Ishikawa (cell line): ENCODE results near the gene PRKN.

Experiments
- CEBPB ChIP-seq: IDR thresholded peaks from 2 replicates; pipeline ENCODE4 v1.6.1; 2012
- CREB1 ChIP-seq: IDR thresholded peaks from 2 replicates; pipeline ENCODE4 v1.6.1; 2012; ENCODE audit warnings: low read depth
- EGR1 ChIP-seq: IDR thresholded peaks from 2 replicates; pipeline ENCODE4 v1.6.1; 2012
- EP300 ChIP-seq: IDR thresholded peaks from 2 replicates; pipeline ENCODE4 v1.6.1; 2012; ENCODE audit warnings: borderline replicate concordance
- FOXM1 ChIP-seq: IDR thresholded peaks from 2 replicates; pipeline ENCODE4 v1.6.1; 2012; ENCODE audit warnings: low read depth, borderline replicate concordance
- MAX ChIP-seq: IDR thresholded peaks from 2 replicates; pipeline ENCODE4 v1.6.1; 2012
- NFIC ChIP-seq: IDR thresholded peaks from 2 replicates; pipeline ENCODE4 v1.6.1; 2012
- RAD21 ChIP-seq: IDR thresholded peaks from 2 replicates; pipeline ENCODE4 v1.6.1; 2012; ENCODE audit warnings: low read depth
- REST ChIP-seq: IDR thresholded peaks from 2 replicates; pipeline ENCODE4 v1.6.1; 2012; ENCODE audit warnings: low read depth, mild to moderate bottlenecking
- TAF1 ChIP-seq: IDR thresholded peaks from 2 replicates; pipeline ENCODE4 v1.6.1; 2012; ENCODE audit warnings: low read depth, mild to moderate bottlenecking
- TCF12 ChIP-seq: IDR thresholded peaks from 2 replicates; pipeline ENCODE4 v1.6.1; 2012; ENCODE audit warnings: low read depth
- TEAD4 ChIP-seq: IDR thresholded peaks from 2 replicates; pipeline ENCODE4 v1.6.1; 2012
- USF1 ChIP-seq: IDR thresholded peaks from 2 replicates; pipeline ENCODE4 v1.6.1; 2012
- YY1 ChIP-seq: IDR thresholded peaks from 2 replicates; pipeline ENCODE4 v1.6.1; 2012; ENCODE audit warnings: low read depth
- ZBTB7A ChIP-seq: IDR thresholded peaks from 2 replicates; pipeline ENCODE4 v1.6.1; 2012; ENCODE audit warnings: low read depth

The PRKN gene

GRCh38 chr6:161647234-161647633 is 1080.3 kb downstream of the PRKN start:
- TF ChIP-seq EGR1 (no peak), REST (no peak), TCF12 (no peak), CEBPB (no peak), RAD21 (no peak), TEAD4 (no peak), TAF1 (no peak), USF1 (no peak), NFIC (no peak), MAX (no peak), CREB1 (no peak), FOXM1 (no peak), EP300 (no peak), ZBTB7A (no peak), YY1 (no peak)

- no peak for TF ChIP-seq TEAD4
- no peak for TF ChIP-seq YY1
- no peak for TF ChIP-seq CEBPB
- TF ChIP-seq ZBTB7A, result no peak
- no peak for TF ChIP-seq EGR1
- TF ChIP-seq RAD21, result no peak
- no peak for TF ChIP-seq CREB1
- no peak for TF ChIP-seq NFIC
These were observed 1083.0 kb downstream of the PRKN start for GRCh38 chr6:161644521-161644920.

- TF ChIP-seq NFIC (no peak), USF1 (no peak), EGR1 (no peak), REST (no peak), RAD21 (no peak), FOXM1 (no peak), CREB1 (no peak), ZBTB7A (no peak), EP300 (no peak), CEBPB (no peak)
These were observed 1086.4 kb downstream of the PRKN start for GRCh38 chr6:161641175-161641574.

GRCh38 chr6:161639772-161640171 is 1087.8 kb downstream of the PRKN start:
- TF ChIP-seq FOXM1, result no peak
- no peak for TF ChIP-seq USF1
- no peak for TF ChIP-seq TCF12
- TF ChIP-seq CEBPB, result no peak
- no peak for TF ChIP-seq NFIC
- TF ChIP-seq TAF1, result no peak
- no peak for TF ChIP-seq CREB1
- no peak for TF ChIP-seq MAX
- TF ChIP-seq TEAD4, result no peak
- TF ChIP-seq REST, result no peak
- no peak for TF ChIP-seq YY1
- no peak for TF ChIP-seq EGR1
- no peak for TF ChIP-seq RAD21
- TF ChIP-seq EP300, result no peak
- TF ChIP-seq ZBTB7A, result no peak
